Measurements from ENCODE around the gene BPHL.
"Not testable (repeated sequence)": the region's sequence is repeated elsewhere in the genome, so short reads cannot be mapped to it uniquely, and the experiment has no call there.

Gene BPHL

GRCh38 chr6:3118353-3119039 lies at the start of gene BPHL:
Gene BPHL, plus strand, starts transcription at chr6:3118711. Its CDS starts 30 bp downstream, at chr6:3118741.
- DNase-seq (ENCODE audit: low read depth) = peak; percentile 88

GRCh38 chr6:3071568-3071967 lies 46.9 kb upstream of the BPHL start:
- DNase-seq (ENCODE audit: low read depth) = no peak

- DNase-seq (ENCODE audit: low read depth) = no peak
Observed at GRCh38 chr6:3072798-3073197, 45.7 kb upstream of the BPHL start.

- DNase-seq (ENCODE audit: low read depth) = no peak
Observed at GRCh38 chr6:3073382-3073781, 45.1 kb upstream of the BPHL start.

- DNase-seq (ENCODE audit: low read depth) = no peak
Observed at GRCh38 chr6:3075772-3076113, 42.8 kb upstream of the BPHL start.

GRCh38 chr6:3076320-3076719 lies 42.2 kb upstream of the BPHL start:
- no peak for DNase-seq (ENCODE audit: low read depth)

- no peak for DNase-seq (ENCODE audit: low read depth)
Observed at GRCh38 chr6:3077430-3077829, 41.1 kb upstream of the BPHL start.

- not testable (repeated sequence) for DNase-seq (ENCODE audit: low read depth)
Observed at GRCh38 chr6:3078952-3079351, 39.6 kb upstream of the BPHL start.

- DNase-seq (ENCODE audit: low read depth) = no peak
Observed at GRCh38 chr6:3079682-3080081, 38.8 kb upstream of the BPHL start.

GRCh38 chr6:3081960-3082359 lies 36.6 kb upstream of the BPHL start:
- no peak for DNase-seq (ENCODE audit: low read depth)

- DNase-seq (ENCODE audit: low read depth) = no peak
Observed at GRCh38 chr6:3085074-3085473, 33.4 kb upstream of the BPHL start.

- DNase-seq (ENCODE audit: low read depth) = no peak
Observed at GRCh38 chr6:3086282-3086946, 32.1 kb upstream of the BPHL start.

GRCh38 chr6:3088446-3088845 lies 30.1 kb upstream of the BPHL start:
- DNase-seq (ENCODE audit: low read depth) = no peak

GRCh38 chr6:3088968-3089367 lies 29.5 kb upstream of the BPHL start:
- no peak for DNase-seq (ENCODE audit: low read depth)

GRCh38 chr6:3090013-3090412 lies 28.5 kb upstream of the BPHL start:
- no peak for DNase-seq (ENCODE audit: low read depth)

- DNase-seq (ENCODE audit: low read depth) = no peak
Observed at GRCh38 chr6:3094815-3095214, 23.7 kb upstream of the BPHL start.

- DNase-seq (ENCODE audit: low read depth) = no peak
Observed at GRCh38 chr6:3102875-3103274, 15.6 kb upstream of the BPHL start.

- no peak for DNase-seq (ENCODE audit: low read depth)
Observed at GRCh38 chr6:3108746-3109414, 9.6 kb upstream of the BPHL start.

GRCh38 chr6:3109761-3110160 lies 8.8 kb upstream of the BPHL start:
- DNase-seq (ENCODE audit: low read depth) = no peak

GRCh38 chr6:3114377-3114776 lies 4.1 kb upstream of the BPHL start:
- DNase-seq (ENCODE audit: low read depth) = no peak

GRCh38 chr6:3117912-3118352 lies 579 bp upstream of the BPHL start:
- no peak for DNase-seq (ENCODE audit: low read depth)

- no peak for DNase-seq (ENCODE audit: low read depth)
Observed at GRCh38 chr6:3119040-3119723, 671 bp downstream of the BPHL start.

- DNase-seq (ENCODE audit: low read depth) = no peak
Observed at GRCh38 chr6:3120765-3121089, 2.2 kb downstream of the BPHL start.
